H1 (cell line): ENCODE data around the gene UNC5B. TPM values are rescaled to one million over a fixed set of nuclear protein-coding genes. Genes with fewer than 3 reads are reported as not detected.
"Not testable (repeated sequence)": the region's sequence is repeated elsewhere in the genome, so short reads cannot be mapped to it uniquely, and the experiment has no call there.

Source experiments
- CTCF ChIA-PET: fragments of 300-600 bp; sonication (Branson Sonifier 250); formaldehyde crosslinking; loops from one replicate; lab custom pipeline; 2021; ENCODE audit not compliant: partially characterized antibody; lab: Charles Lee
- POLR2A ChIA-PET: fragments of 300-600 bp; sonication (Branson Sonifier 250); formaldehyde crosslinking; loops from one replicate; lab custom pipeline; 2021; ENCODE audit warnings: inconsistent platforms; ENCODE audit not compliant: partially characterized antibody; lab: Charles Lee
- DNase-seq, 2 experiments: peaks; one replicate each; pipeline versions ENCODE4 v3.0.0 to v3.0.0-alpha.2; 2010 to 2022; ENCODE audit warnings: low spot score in 2 of 2, low read depth in 1 of 2, mixed read lengths in 1 of 2
- FAIRE-seq: peaks from 2 replicates; lab custom pipeline; 2011; peaks lifted over from hg19 to GRCh38; lab: Jason Lieb, UNC
- H2AFZ ChIP-seq: 2 replicates; pipeline ENCODE4 v1.8.1; 2012; ENCODE audit warnings: low read length, inconsistent platforms
- H2AK5ac ChIP-seq: 2 replicates; pipeline ENCODE4 v1.6.1; 2013; ENCODE audit warnings: low read depth, low read length
- H2BK120ac ChIP-seq: replicated peaks from 2 replicates; pipeline ENCODE3; 2013; ENCODE audit warnings: low read depth, low read length, inconsistent platforms
- H2BK12ac ChIP-seq: 2 replicates; pipeline ENCODE4 v1.6.1; 2013; ENCODE audit warnings: low read depth, low read length
- H2BK15ac ChIP-seq: 2 replicates; pipeline ENCODE4 v1.6.1; 2013; ENCODE audit warnings: low read length
- H2BK20ac ChIP-seq: 2 replicates; pipeline ENCODE4 v1.6.1; 2013; ENCODE audit warnings: low read length
- H2BK5ac ChIP-seq: 2 replicates; pipeline ENCODE4 v1.6.1; 2013; ENCODE audit warnings: low read depth, low read length
- H3K14ac ChIP-seq: 2 replicates; pipeline ENCODE4 v1.6.1; 2013; ENCODE audit warnings: inconsistent platforms; ENCODE audit not compliant: insufficient read length
- H3K18ac ChIP-seq: 2 replicates; pipeline ENCODE4 v1.6.1; 2013; ENCODE audit warnings: low read length; ENCODE audit errors: extremely low read depth
- H3K23ac ChIP-seq: 2 replicates; pipeline ENCODE4 v1.6.1; 2013; ENCODE audit warnings: inconsistent platforms; ENCODE audit not compliant: insufficient read length
- H3K23me2 ChIP-seq: 2 replicates; pipeline ENCODE4 v1.6.1; 2013; ENCODE audit warnings: low read depth, low read length
- H3K27ac ChIP-seq: 2 replicates; pipeline ENCODE4 v1.6.1; 2011; ENCODE audit warnings: low read depth, low read length, inconsistent platforms
- H3K27me3 ChIP-seq, 4 experiments: replicated peaks in 1 of 4; 1 replicate in 1 of 4; 2 replicates in 3 of 4; pipeline versions ENCODE4 v1.6.1 to v1.8.1; 2011 to 2013; ENCODE audit warnings: low read length in 3 of 4, mild to moderate bottlenecking in 3 of 4, inconsistent platforms in 2 of 4, mixed read lengths in 2 of 4, moderate library complexity in 1 of 4; ENCODE audit not compliant: control insufficient read depth in 3 of 4, insufficient read depth in 3 of 4; ENCODE audit errors: extremely low read depth in 1 of 4
- H3K36me3 ChIP-seq, 4 experiments: 2 replicates each; pipeline versions ENCODE4 v1.6.1 to v1.8.1; 2011 to 2013; ENCODE audit warnings: mild to moderate bottlenecking in 4 of 4, low read length in 3 of 4, moderate library complexity in 2 of 4, control low read depth in 1 of 4, inconsistent platforms in 1 of 4; ENCODE audit not compliant: insufficient read depth in 4 of 4, control insufficient read depth in 2 of 4
- H3K4ac ChIP-seq: replicated peaks from 2 replicates; pipeline ENCODE3; 2013; ENCODE audit warnings: low read length, low read depth, mixed read lengths, inconsistent platforms; ENCODE audit not compliant: insufficient read length
- H3K4me1 ChIP-seq, 4 experiments: replicated peaks in 1 of 4; 1 replicate in 1 of 4; 2 replicates in 3 of 4; pipeline versions ENCODE4 v1.6.1 to v1.8.1; 2011 to 2013; ENCODE audit warnings: low read length in 3 of 4, inconsistent platforms in 2 of 4, mixed read lengths in 1 of 4; ENCODE audit not compliant: insufficient read depth in 4 of 4, control insufficient read depth in 3 of 4
- H3K4me2 ChIP-seq, 2 experiments: 2 replicates each; pipeline versions ENCODE4 v1.6.1 to v1.8.1; 2011 to 2013; ENCODE audit warnings: low read depth in 2 of 2, low read length in 2 of 2, control low read depth in 1 of 2, inconsistent platforms in 1 of 2, mild to moderate bottlenecking in 1 of 2; ENCODE audit not compliant: insufficient read depth in 1 of 2
- H3K4me3 ChIP-seq, 4 experiments: fragments of 200-600, 300-600 bp in 1 of 4; sonication (generic), shearing (Covaris generic), sonication (Bioruptor Twin) in 1 of 4; 2 replicates each; pipeline versions ENCODE4 v1.5.1 to v1.8.1; 2011 to 2016; ENCODE audit warnings: low read length in 4 of 4, low read depth in 3 of 4, control low read depth in 2 of 4, inconsistent platforms in 2 of 4, mild to moderate bottlenecking in 2 of 4, mixed read lengths in 1 of 4, moderate library complexity in 1 of 4; ENCODE audit not compliant: insufficient read depth in 2 of 4; ENCODE audit errors: extremely low read depth in 1 of 4
- H3K56ac ChIP-seq: replicated peaks from 2 replicates; pipeline ENCODE3; 2013; ENCODE audit warnings: low read depth, mild to moderate bottlenecking, mixed read lengths, low read length, inconsistent platforms; ENCODE audit not compliant: insufficient read length
- H3K79me1 ChIP-seq: 2 replicates; pipeline ENCODE4 v1.6.1; 2013; ENCODE audit warnings: low read depth, low read length, control low read depth
- H3K79me2 ChIP-seq, 2 experiments: 2 replicates each; pipeline versions ENCODE4 v1.6.1 to v1.8.1; 2012 to 2013; ENCODE audit warnings: low read length in 2 of 2, mild to moderate bottlenecking in 2 of 2, inconsistent platforms in 1 of 2; ENCODE audit not compliant: insufficient read depth in 2 of 2, control insufficient read depth in 1 of 2
- H3K9ac ChIP-seq, 4 experiments: replicated peaks in 1 of 4; 1 replicate in 1 of 4; 2 replicates in 3 of 4; pipeline versions ENCODE4 v1.6.1 to v1.8.1; 2011 to 2013; ENCODE audit warnings: low read depth in 3 of 4, low read length in 3 of 4, control low read depth in 2 of 4, mild to moderate bottlenecking in 2 of 4, moderate library complexity in 2 of 4, inconsistent platforms in 1 of 4; ENCODE audit errors: extremely low read depth in 1 of 4
- H3K9me3 ChIP-seq, 2 experiments: 2 replicates each; pipeline versions ENCODE4 v1.6.1 to v1.8.1; 2012 to 2013; ENCODE audit warnings: mild to moderate bottlenecking in 2 of 2, moderate library complexity in 2 of 2, control low read depth in 1 of 2, inconsistent platforms in 1 of 2, low read depth in 1 of 2, low read length in 1 of 2, mixed read lengths in 1 of 2; ENCODE audit not compliant: insufficient read depth in 2 of 2
- H4K20me1 ChIP-seq, 2 experiments: replicated peaks in 1 of 2; 2 replicates each; pipeline versions ENCODE3 to v1.8.1; 2011 to 2013; ENCODE audit warnings: inconsistent platforms in 2 of 2, low read length in 2 of 2, mild to moderate bottlenecking in 1 of 2; ENCODE audit not compliant: insufficient read depth in 2 of 2, control insufficient read depth in 1 of 2
- H4K5ac ChIP-seq: 2 replicates; pipeline ENCODE4 v1.6.1; 2013; ENCODE audit warnings: low read length, low read depth, mixed read lengths, inconsistent platforms; ENCODE audit not compliant: insufficient read length
- H4K8ac ChIP-seq: 2 replicates; pipeline ENCODE4 v1.8.0; 2013; ENCODE audit warnings: mild to moderate bottlenecking, moderate library complexity, low read length, inconsistent platforms; ENCODE audit not compliant: insufficient read depth; ENCODE audit errors: extremely low read depth
- H4K91ac ChIP-seq: replicated peaks from 2 replicates; pipeline ENCODE3; 2013; ENCODE audit warnings: low read length, mixed read lengths, inconsistent platforms; ENCODE audit not compliant: insufficient read length
- EGR1 ChIP-seq: IDR thresholded peaks from 2 replicates; pipeline ENCODE4 v1.6.1; 2011; ENCODE audit warnings: low read depth, low read length, borderline replicate concordance
- WGBS, 2 experiments: shearing (Covaris generic) in 1 of 2; methylation state at CpG; one replicate each; pipeline versions ENCODE4 v1.1.6 to v1.1.7; 2013 to 2015; ENCODE audit warnings: low lambda C conversion rate in 2 of 2, mixed read lengths in 2 of 2, inconsistent platforms in 1 of 2, low coverage in 1 of 2, missing lambda C conversion rate in 1 of 2; ENCODE audit not compliant: insufficient replicate concordance in 2 of 2, insufficient coverage in 1 of 2, insufficient read length in 1 of 2; ENCODE audit errors: extremely low coverage in 1 of 2, missing lambda C conversion rate in 1 of 2; 5-methylcytosine and 5-hydroxymethylcytosine counted together
- polyA plus RNA-seq, 7 experiments: library from polyadenylated mRNA; depleted of rRNA in 3 of 7; stranded (reverse) in 5 of 7; unstranded in 2 of 7; fragments of >200 nt in 5 of 7; fragments of 200-250 nt in 2 of 7; gene quantifications; 1 replicate in 5 of 7; 2 replicates in 1 of 7; 4 replicates in 1 of 7; pipeline versions ENCODE4 v1.2.1 to v1.2.3, GENCODE V29; 2011 to 2013; ENCODE audit warnings: missing spikeins in 2 of 7, mixed read lengths in 2 of 7
- total RNA-seq: library from RNA; stranded (reverse); fragmentation: NEBNext Ultra II Directional; extraction: Animal tissue kit (Norgen Biotek cat#: 25700); gene quantifications from 2 replicates; pipeline ENCODE4 v1.2.1, GENCODE V29; 2021
- TF ChIP-seq, protein P1 (sequence below): IDR thresholded peaks from 2 replicates; pipeline ENCODE4 v1.6.1; 2012; ENCODE audit warnings: low read length, inconsistent platforms

The UNC5B gene
- total and polyA plus RNA-seq, 2 of the 8 experiments (the other 6 are each of a cell fraction or from before 2014, with no cell fraction given): 27.9 to 31.8 TPM

DNA sequence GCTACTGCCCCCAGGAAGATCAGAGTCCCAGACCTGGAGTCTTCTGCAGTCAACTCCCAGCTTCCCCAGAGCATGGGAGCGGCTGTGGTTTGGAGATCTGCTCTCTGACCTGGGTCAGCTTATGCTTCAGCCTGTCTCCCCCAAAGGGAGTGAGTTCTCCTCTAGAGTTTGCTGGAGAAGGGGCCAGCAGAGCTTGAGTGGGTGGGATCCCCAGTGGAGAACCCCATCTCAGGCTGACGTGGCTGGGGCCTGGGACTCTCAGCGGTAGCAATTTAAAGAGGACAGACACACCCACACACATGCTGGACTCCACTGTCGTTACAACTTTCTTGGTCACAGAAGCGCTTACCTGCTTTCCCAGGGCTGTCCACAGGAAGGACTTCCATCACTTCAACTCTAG, 6.3 kb downstream of the UNC5B start (continued):
- TF ChIP-seq, protein P1, sequence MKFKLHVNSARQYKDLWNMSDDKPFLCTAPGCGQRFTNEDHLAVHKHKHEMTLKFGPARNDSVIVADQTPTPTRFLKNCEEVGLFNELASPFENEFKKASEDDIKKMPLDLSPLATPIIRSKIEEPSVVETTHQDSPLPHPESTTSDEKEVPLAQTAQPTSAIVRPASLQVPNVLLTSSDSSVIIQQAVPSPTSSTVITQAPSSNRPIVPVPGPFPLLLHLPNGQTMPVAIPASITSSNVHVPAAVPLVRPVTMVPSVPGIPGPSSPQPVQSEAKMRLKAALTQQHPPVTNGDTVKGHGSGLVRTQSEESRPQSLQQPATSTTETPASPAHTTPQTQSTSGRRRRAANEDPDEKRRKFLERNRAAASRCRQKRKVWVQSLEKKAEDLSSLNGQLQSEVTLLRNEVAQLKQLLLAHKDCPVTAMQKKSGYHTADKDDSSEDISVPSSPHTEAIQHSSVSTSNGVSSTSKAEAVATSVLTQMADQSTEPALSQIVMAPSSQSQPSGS: no peak
- no peak for TF ChIP-seq EGR1

DNA sequence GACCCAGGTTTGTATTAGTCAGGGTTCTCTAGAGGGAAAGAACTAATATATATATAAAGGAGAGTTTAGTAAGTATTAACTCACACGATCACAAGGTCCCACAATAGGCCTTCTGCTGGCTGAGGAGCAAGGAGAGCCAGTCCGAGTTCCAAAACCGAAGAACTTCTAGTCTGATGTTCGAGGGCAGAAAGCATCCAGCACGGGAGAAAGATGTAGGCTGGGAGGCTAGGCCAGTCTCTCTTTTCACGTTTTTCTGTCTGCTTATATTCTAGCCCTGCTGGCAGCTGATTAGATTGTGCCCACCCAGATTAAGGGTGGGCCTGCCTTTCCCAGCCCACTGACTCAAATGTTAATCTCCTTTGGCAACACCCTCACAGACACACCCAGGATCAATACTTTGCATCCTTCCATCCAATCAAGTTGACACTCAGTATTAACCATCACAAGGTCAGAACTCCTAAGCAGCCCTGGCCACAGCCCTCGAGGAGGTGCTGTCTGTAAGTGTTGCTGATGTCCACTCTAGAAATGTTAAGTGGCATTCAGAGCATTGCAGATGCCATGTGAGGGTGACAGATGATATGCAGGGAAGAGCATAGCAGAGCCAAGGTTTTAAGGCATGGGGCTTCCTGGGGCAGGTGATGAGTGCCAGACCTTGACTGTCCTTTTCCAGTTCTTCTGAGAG, 7.0 kb downstream of the UNC5B start:
- not testable (repeated sequence) for H4K20me1 ChIP-seq, H3K36me3 ChIP-seq, H3K4me2 ChIP-seq, H4K91ac ChIP-seq, H3K27ac ChIP-seq, H2BK15ac ChIP-seq, H2AFZ ChIP-seq, H3K18ac ChIP-seq, H4K5ac ChIP-seq, H3K23me2 ChIP-seq, H3K4me3 ChIP-seq, H3K23ac ChIP-seq, H3K9me3 ChIP-seq, H2BK120ac ChIP-seq, H2BK12ac ChIP-seq, H2AK5ac ChIP-seq, H4K8ac ChIP-seq, H2BK5ac ChIP-seq, H3K27me3 ChIP-seq, H3K4ac ChIP-seq, H3K56ac ChIP-seq, H3K9ac ChIP-seq, DNase-seq, FAIRE-seq, H3K14ac ChIP-seq, H2BK20ac ChIP-seq
- POLR2A ChIA-PET: interaction anchor here (1.2 to 6.8 kb wide), 3 partner anchors 11 to 49 kb away, joined by 3 to 45 read pairs (median 3); no protein-coding TSS in a partner anchor
- 84% methylated on average over 7 of the region's 7 CpGs; no CpG with 5 or more reads in 1 of the 2 experiments for WGBS, 2 experiments
- peaks cover 11% of the 10 kb centered on the region for H3K79me1 ChIP-seq
- CTCF ChIA-PET: interaction anchor here (0.6 to 12.3 kb wide), 12 partner anchors 11 to 316 kb away, joined by 3 to 138 read pairs (median 4); no protein-coding TSS in a partner anchor
- H3K79me2 ChIP-seq: peaks cover 0 to 71% of the 10 kb centered on the region in 2 experiments; a peak in 3 of 4 replicates
- H3K4me1 ChIP-seq: peaks cover 28 to 58% (median 34%) of the 10 kb centered on the region in 4 experiments
